ENCODE data around the gene ST6GALNAC6.

GRCh38 chr9:127923771-127924170, 24.4 kb upstream of the ST6GALNAC6 start:
- no peak for TF ChIP-seq CTCF (IDR thresholded peaks at IDR 0.05)
- TF ChIP-seq POLR2A (IDR thresholded peaks at IDR 0.05) = no peak

Measured in Peyer's patch (tissue), 4 donors.